Vagina (tissue), 2 donors: ENCODE results near the gene DENND4A. TPM values are rescaled to one million over a fixed set of nuclear protein-coding genes. Genes with fewer than 3 reads are reported as not detected.

Experiments
- DNase-seq, 2 donors: peaks; one replicate each; pipeline ENCODE4 v3.0.0-alpha.2; 2017; ENCODE audit errors: extremely low spot score in 2 of 2
- H3K27ac ChIP-seq: fragments of 200-600 bp; sonication (generic); one replicate; pipeline ENCODE4 v1.5.1; 2019
- H3K27me3 ChIP-seq: fragments of 200-600 bp; sonication (generic); one replicate; pipeline ENCODE4 v1.5.1; 2019
- H3K36me3 ChIP-seq, 2 donors: fragments of 200-600 bp; sonication (generic); one replicate each; pipeline ENCODE4 v1.5.1; 2017 to 2019
- H3K4me1 ChIP-seq: fragments of 200-600 bp; sonication (generic); one replicate; pipeline ENCODE4 v1.5.1; 2019
- H3K4me3 ChIP-seq, 2 donors: fragments of 200-600 bp; sonication (generic); 1 replicate in 1 of 2; 2 replicates in 1 of 2; pipeline ENCODE4 v1.5.1; 2016 to 2019
- H3K9me3 ChIP-seq: fragments of 200-600 bp; sonication (generic); one replicate; pipeline ENCODE4 v1.5.1; 2019
- CTCF ChIP-seq, 3 experiments: fragments of 450-650 bp in 2 of 3; fragments of 200-600 bp in 1 of 3; sonication (generic) in 1 of 3; IDR thresholded peaks; one replicate each; pipeline ENCODE4 v1.5.1; 2017 to 2019; ENCODE audit warnings: antibody characterized with exemption in 3 of 3, mild to moderate bottlenecking in 2 of 3, moderate library complexity in 2 of 3
- POLR2A ChIP-seq, 2 donors: fragments of 450-650 bp; IDR thresholded peaks; one replicate each; pipeline ENCODE4 v1.6.1; 2017; ENCODE audit warnings: antibody characterized with exemption in 2 of 2, mild to moderate bottlenecking in 2 of 2, moderate library complexity in 2 of 2
- POLR2AphosphoS5 ChIP-seq, 2 donors: sonication (generic); formaldehyde crosslinking; IDR thresholded peaks; one replicate each; pipeline ENCODE4 v1.9.0; 2017; ENCODE audit warnings: antibody characterized with exemption in 2 of 2, mild to moderate bottlenecking in 2 of 2, low read depth in 1 of 2; ENCODE audit not compliant: insufficient read depth in 1 of 2
- intact Hi-C: fragments of 100-400 bp; cut with DNase I; formaldehyde crosslinking; loops from one replicate; pipeline ENCODE4 v1.15.1; 2023
- total RNA-seq: library from RNA; depleted of rRNA; stranded (reverse); fragments of >200 nt; gene quantifications from one replicate; pipeline ENCODE4 v1.2.3, GENCODE V29; 2016

Gene DENND4A
- total RNA-seq, 1 donor from 2014 or later, result 28.7 TPM

GRCh38 chr15:65791335-65792137, 557 bp downstream of the DENND4A start:
- TF ChIP-seq POLR2A (IDR thresholded peaks at IDR 0.05) (peak in 1 of 2 donors; percentile 19), CTCF (IDR thresholded peaks at IDR 0.05) (no peak), POLR2AphosphoS5 (IDR thresholded peaks at IDR 0.05; ENCODE audit: insufficient read depth in 1 of 2, low read depth in 1 of 2) (no peak)
- Histone ChIP-seq H3K4me3 (peak overlapping the region; percentile 85 to 95), H3K27ac (peak overlapping the region; percentile 98), H3K36me3 (no peaks in the 10 kb centered on the region), H3K27me3 (no peaks in the 10 kb centered on the region), H3K9me3 (no peaks in the 10 kb centered on the region), H3K4me1 (peaks cover 28% of the 10 kb centered on the region)
- intact Hi-C loops, result no loop called here
- DNase-seq, result no peak

- intact Hi-C loops, result no loop called here
- no peaks in the 10 kb centered on the region for H3K36me3 ChIP-seq
- TF ChIP-seq POLR2A (IDR thresholded peaks at IDR 0.05) (no peak), CTCF (IDR thresholded peaks at IDR 0.05) (no peak), POLR2AphosphoS5 (IDR thresholded peaks at IDR 0.05; ENCODE audit: insufficient read depth in 1 of 2, low read depth in 1 of 2) (no peak)
Measured at GRCh38 chr15:65790694-65791334, 1.3 kb downstream of the DENND4A start.

GRCh38 chr15:65789759-65790425, 2.2 kb downstream of the DENND4A start:
- TF ChIP-seq CTCF (IDR thresholded peaks at IDR 0.05) (no peak), POLR2AphosphoS5 (IDR thresholded peaks at IDR 0.05; ENCODE audit: insufficient read depth in 1 of 2, low read depth in 1 of 2) (no peak)
- intact Hi-C loops, result loop anchor here (5.0 kb wide), 1 partner anchor 87 kb away; no protein-coding TSS in a partner anchor
- peaks cover 28% of the 10 kb centered on the region for H3K4me1 ChIP-seq
- no peak for DNase-seq
- H3K27ac ChIP-seq, result peak overlapping the region; percentile 98
- H3K36me3 ChIP-seq, result no peaks in the 10 kb centered on the region
- no peaks in the 10 kb centered on the region for H3K9me3 ChIP-seq
- H3K4me3 ChIP-seq, result peak overlapping the region in 1 of 2 donors; percentile 95
- no peaks in the 10 kb centered on the region for H3K27me3 ChIP-seq

More at GRCh38 chr15:65790694-65791334, 1.3 kb downstream of the DENND4A start:
- Histone ChIP-seq H3K27me3 (no peaks in the 10 kb centered on the region), H3K9me3 (no peaks in the 10 kb centered on the region), H3K4me1 (peaks cover 28% of the 10 kb centered on the region), H3K27ac (peak overlapping the region; percentile 98), H3K4me3 (peak overlapping the region; percentile 85 to 95)
- DNase-seq, result no peak

- intact Hi-C loops, result loop anchor here (5.0 kb wide), 1 partner anchor 88 kb away; no protein-coding TSS in a partner anchor
- TF ChIP-seq POLR2AphosphoS5 (IDR thresholded peaks at IDR 0.05; ENCODE audit: insufficient read depth in 1 of 2, low read depth in 1 of 2) (no peak), CTCF (IDR thresholded peaks at IDR 0.05) (no peak), POLR2A (IDR thresholded peaks at IDR 0.05) (no peak)
- H3K27ac ChIP-seq, result no peak overlapping the region
- no peaks in the 10 kb centered on the region for H3K36me3 ChIP-seq
- H3K27me3 ChIP-seq, result no peaks in the 10 kb centered on the region
- no peak overlapping the region for H3K4me3 ChIP-seq
- no peaks in the 10 kb centered on the region for H3K9me3 ChIP-seq
- peaks cover 28% of the 10 kb centered on the region for H3K4me1 ChIP-seq
- DNase-seq, result no peak
Measured at GRCh38 chr15:65789105-65789504, 3.0 kb downstream of the DENND4A start.
